OCI-LY7 (cell line): ENCODE measurements around the gene ARSK. TPM values are rescaled to one million over a fixed set of nuclear protein-coding genes. Genes with fewer than 3 reads are reported as not detected.

Source experiments
- BruUV-seq: library from RNA; stranded (reverse); fragments of 400-500 nt; replicated peaks from 2 replicates; lab custom pipeline; 2021; lab: Mats Ljungman, UMichigan
- CTCF ChIA-PET: fragments of 300-600 bp; sonication (Branson Sonifier 250); formaldehyde crosslinking; loops from one replicate; lab custom pipeline; 2022; ENCODE audit warnings: antibody characterized with exemption; ENCODE audit not compliant: unreplicated experiment; lab: Charles Lee
- POLR2A ChIA-PET: fragments of 300-600 bp; sonication (Branson Sonifier 250); formaldehyde crosslinking; loops from one replicate; lab custom pipeline; 2022; ENCODE audit warnings: antibody characterized with exemption; lab: Charles Lee
- DNase-seq: peaks from one replicate; pipeline ENCODE4 v3.0.0-alpha.2; 2015; ENCODE audit warnings: low spot score
- H2AFZ ChIP-seq: fragments of 200-600 bp; sonication (generic), shearing (Covaris generic); 2 replicates; pipeline ENCODE4 v1.6.1; 2014; ENCODE audit warnings: mild to moderate bottlenecking, antibody characterized with exemption, low read length, moderate library complexity
- H3K27ac ChIP-seq: fragments of 200-600 bp; sonication (generic); 2 replicates; pipeline ENCODE4 v1.5.1; 2014; ENCODE audit warnings: mixed run types, low read depth, mild to moderate bottlenecking, moderate library complexity, low read length, inconsistent platforms; ENCODE audit not compliant: poor library complexity, severe bottlenecking
- H3K36me3 ChIP-seq: fragments of 200-600 bp; sonication (generic); 2 replicates; pipeline ENCODE4 v1.6.1; 2014; ENCODE audit warnings: mild to moderate bottlenecking, antibody characterized with exemption, low read length, moderate library complexity, mixed read lengths; ENCODE audit not compliant: insufficient read depth
- H3K4me1 ChIP-seq: fragments of 200-600 bp; sonication (generic); 2 replicates; pipeline ENCODE4 v1.5.1; 2014; ENCODE audit warnings: mild to moderate bottlenecking, low read length; ENCODE audit not compliant: insufficient read depth, poor library complexity, severe bottlenecking
- H3K4me2 ChIP-seq: fragments of 200-600 bp; sonication (generic); 2 replicates; pipeline ENCODE4 v1.6.1; 2014; ENCODE audit warnings: mild to moderate bottlenecking, low read length
- H3K4me3 ChIP-seq: fragments of 200-600 bp; sonication (generic); 2 replicates; pipeline ENCODE4 v1.5.1; 2014; ENCODE audit warnings: mild to moderate bottlenecking, low read depth, low read length; ENCODE audit not compliant: poor library complexity, severe bottlenecking
- H3K79me2 ChIP-seq: fragments of 200-600 bp; sonication (generic); 2 replicates; pipeline ENCODE4 v1.6.1; 2016; ENCODE audit warnings: low read depth, mild to moderate bottlenecking, low read length, moderate library complexity, mixed read lengths; ENCODE audit not compliant: insufficient read depth
- H3K9me2 ChIP-seq: fragments of 200-600 bp; sonication (generic); 2 replicates; pipeline ENCODE4 v1.6.1; 2016; ENCODE audit warnings: mild to moderate bottlenecking, low read length, mixed read lengths; ENCODE audit not compliant: insufficient read depth
- H3K9me3 ChIP-seq: fragments of 200-600 bp; sonication (generic); 2 replicates; pipeline ENCODE4 v1.6.1; 2014; ENCODE audit warnings: mild to moderate bottlenecking, mixed run types, low read length, mixed read lengths
- H4K20me1 ChIP-seq: fragments of 200-600 bp; sonication (generic); 2 replicates; pipeline ENCODE4 v1.6.1; 2014; ENCODE audit warnings: mild to moderate bottlenecking, antibody characterized with exemption, low read length, moderate library complexity, mixed read lengths; ENCODE audit not compliant: insufficient read depth
- CTCF ChIP-seq: fragments of 200-600 bp; sonication (generic); conservative IDR thresholded peaks from 2 replicates; pipeline ENCODE4 v1.5.1; 2014; ENCODE audit warnings: mild to moderate bottlenecking, antibody characterized with exemption, low read length, moderate library complexity, mixed read lengths
- EZH2phosphoT487 ChIP-seq: fragments of 200-600 bp; sonication (generic); IDR thresholded peaks from 2 replicates; pipeline ENCODE4 v1.6.1; 2018; ENCODE audit warnings: low read depth, borderline replicate concordance, mild to moderate bottlenecking, mixed run types, antibody characterized with exemption, low read length, moderate library complexity, mixed read lengths
- intact Hi-C: fragments of 100-400 bp; cut with micrococcal nuclease; formaldehyde crosslinking; loops from one replicate; pipeline ENCODE4 v1.10.0; 2022; ENCODE audit not compliant: unreplicated experiment
- total RNA-seq, 2 experiments: library from RNA; depleted of rRNA in 1 of 2; stranded (reverse); fragments of >200 nt in 1 of 2; shearing (Covaris generic) in 1 of 2; gene quantifications; 2 replicates each; pipeline ENCODE4 v1.2.3, GENCODE V29; 2014 to 2022

ARSK gene
- total RNA-seq, 2 experiments from 2014 or later: 5.2 to 5.9 TPM

- Histone ChIP-seq H3K27ac (no peak overlapping the region), H3K4me2 (no peak overlapping the region), H4K20me1 (no peaks in the 10 kb centered on the region), H3K4me3 (no peak overlapping the region), H2AFZ (no peak overlapping the region), H3K9me2 (no peaks in the 10 kb centered on the region), H3K36me3 (no peaks in the 10 kb centered on the region), H3K79me2 (no peaks in the 10 kb centered on the region), H3K9me3 (no peaks in the 10 kb centered on the region), H3K4me1 (no peaks in the 10 kb centered on the region)
- intact Hi-C loops: no loop called here
- no TSS peak for BruUV-seq
- ChIA-PET CTCF (no interaction called here), POLR2A (interaction anchor here (0.7 kb wide), 1 partner anchor 74 kb away, joined by 3 read pairs; no protein-coding TSS in a partner anchor)
- TF ChIP-seq CTCF: no peak
- TF ChIP-seq EZH2phosphoT487: no peak
- DNase-seq: no peak
Observed at GRCh38 chr5:95615164-95615467, 60.2 kb downstream of the ARSK start.

- H3K4me2 ChIP-seq: no peak overlapping the region
- TF ChIP-seq EZH2phosphoT487: no peak
- ChIA-PET CTCF (no interaction called here), POLR2A (interaction anchor here (0.6 kb wide), 1 partner anchor 574 kb away, joined by 4 read pairs; no protein-coding TSS in a partner anchor)
- DNase-seq: no peak
- H3K4me3 ChIP-seq: no peak overlapping the region
- intact Hi-C loops: no loop called here
- H4K20me1 ChIP-seq: no peaks in the 10 kb centered on the region
- H3K9me2 ChIP-seq: no peaks in the 10 kb centered on the region
- no peak overlapping the region for H3K27ac ChIP-seq
- H3K4me1 ChIP-seq: no peaks in the 10 kb centered on the region
- H3K9me3 ChIP-seq: no peaks in the 10 kb centered on the region
- H3K79me2 ChIP-seq: no peaks in the 10 kb centered on the region
- H3K36me3 ChIP-seq: no peaks in the 10 kb centered on the region
- no TSS peak for BruUV-seq
- H2AFZ ChIP-seq: no peak overlapping the region
Observed at GRCh38 chr5:95617057-95617456, 62.2 kb downstream of the ARSK start.

GRCh38 chr5:95619096-95619495, 64.2 kb downstream of the ARSK start:
- Histone ChIP-seq H2AFZ (no peak overlapping the region), H3K4me2 (no peak overlapping the region), H3K4me1 (no peaks in the 10 kb centered on the region), H4K20me1 (no peaks in the 10 kb centered on the region), H3K27ac (no peak overlapping the region), H3K36me3 (no peaks in the 10 kb centered on the region), H3K79me2 (no peaks in the 10 kb centered on the region), H3K9me2 (no peaks in the 10 kb centered on the region), H3K4me3 (no peak overlapping the region), H3K9me3 (no peaks in the 10 kb centered on the region)
- no peak for TF ChIP-seq EZH2phosphoT487
- TF ChIP-seq CTCF: no peak
- BruUV-seq: no TSS peak
- POLR2A ChIA-PET: interaction anchor here (0.6 kb wide), 1 partner anchor 55 kb away, joined by 3 read pairs; no protein-coding TSS in a partner anchor
- CTCF ChIA-PET: no interaction called here
- no peak for DNase-seq
- intact Hi-C loops: no loop called here
